Erythroblast (primary cell): Measurements from ENCODE around the gene RPL15.

ENCODE experiments used
- GATA1 ChIP-seq: IDR thresholded peaks from 2 replicates; pipeline ENCODE4 v1.6.1; 2011; ENCODE audit warnings: low read depth, mild to moderate bottlenecking, control low read depth, low read length, moderate library complexity
- POLR2A ChIP-seq: IDR thresholded peaks from 2 replicates; pipeline ENCODE4 v1.6.1; 2011; ENCODE audit warnings: mild to moderate bottlenecking, low read length

- no peak for TF ChIP-seq POLR2A
- TF ChIP-seq GATA1, result no peak
These were observed 35.7 kb downstream of the RPL15 start for GRCh38 chr3:23952646-23953045.
